Naive B cell (primary cell): ENCODE results near the gene RASL12. TPM values are rescaled to one million over a fixed set of nuclear protein-coding genes. Genes with fewer than 3 reads are reported as not detected.
A peak's percentile ranks its signal among the peaks of the same experiment; 100 is the strongest.
"Not testable (repeated sequence)": the region's sequence is repeated elsewhere in the genome, so short reads cannot be mapped to it uniquely, and the experiment has no call there.

Source experiments
- ATAC-seq, 2 donors: fragments of 150-1000 bp; cut with Tn5 transposase; 2 replicates each; pipeline ENCODE4 v1.10.0; 2021; ENCODE audit warnings: low read depth in 2 of 2, mild to moderate bottlenecking in 2 of 2, moderate library complexity in 2 of 2
- DNase-seq: peaks from one replicate; pipeline ENCODE4 v3.0.0; 2022
- H3K27ac Mint-ChIP-seq, 6 donors: one replicate each; pipeline ENCODE4 v1.8.0; 2020 to 2022; ENCODE audit warnings: mild to moderate bottlenecking in 6 of 6, mixed read lengths in 6 of 6, moderate library complexity in 5 of 6, inconsistent platforms in 2 of 6
- H3K27me3 Mint-ChIP-seq, 3 donors: one replicate each; pipeline ENCODE4 v1.8.0; 2021 to 2022; ENCODE audit warnings: mixed read lengths in 3 of 3, mild to moderate bottlenecking in 1 of 3
- H3K36me3 Mint-ChIP-seq, 2 donors: one replicate each; pipeline ENCODE4 v1.8.0; 2020 to 2022; ENCODE audit warnings: mixed read lengths in 2 of 2, inconsistent platforms in 1 of 2, mild to moderate bottlenecking in 1 of 2
- H3K4me1 Mint-ChIP-seq, 3 donors: one replicate each; pipeline ENCODE4 v1.8.0; 2020 to 2022; ENCODE audit warnings: mixed read lengths in 3 of 3, inconsistent platforms in 1 of 3, mild to moderate bottlenecking in 1 of 3, moderate library complexity in 1 of 3
- H3K4me3 Mint-ChIP-seq, 8 donors: one replicate each; pipeline ENCODE4 v1.8.0; 2020 to 2022; ENCODE audit warnings: mild to moderate bottlenecking in 8 of 8, mixed read lengths in 8 of 8, moderate library complexity in 8 of 8, inconsistent platforms in 2 of 8
- H3K9me3 Mint-ChIP-seq, 7 donors: one replicate each; pipeline ENCODE4 v1.8.0; 2020 to 2022; ENCODE audit warnings: mixed read lengths in 7 of 7, mild to moderate bottlenecking in 5 of 7, inconsistent platforms in 2 of 7, moderate library complexity in 1 of 7
- polyA plus RNA-seq, 6 donors: library from polyadenylated mRNA; unstranded; fragments of 300-500 nt; fragmentation: Illumina TruSeq; gene quantifications; one replicate each; pipeline ENCODE4 v1.2.3, GENCODE V29; 2021; ENCODE audit warnings: low read depth in 6 of 6

RASL12 gene
- polyA plus RNA-seq, 6 donors from 2014 or later: not detected

- DNase-seq: no peak
- Mint-ChIP-seq H3K27me3 (no peaks in the 10 kb centered on the region), H3K27ac (peak overlapping the region in 1 of 6 donors; percentile 90), H3K36me3 (peaks cover 12 to 29% of the 10 kb centered on the region in 2 donors), H3K9me3 (no peaks in the 10 kb centered on the region), H3K4me1 (peaks cover 0 to 5% (median 4%) of the 10 kb centered on the region in 3 donors), H3K4me3 (no peak overlapping the region)
- ATAC-seq: no peak
These were observed 30.0 kb upstream of the RASL12 start for GRCh38 chr15:65097651-65098263.

DNA sequence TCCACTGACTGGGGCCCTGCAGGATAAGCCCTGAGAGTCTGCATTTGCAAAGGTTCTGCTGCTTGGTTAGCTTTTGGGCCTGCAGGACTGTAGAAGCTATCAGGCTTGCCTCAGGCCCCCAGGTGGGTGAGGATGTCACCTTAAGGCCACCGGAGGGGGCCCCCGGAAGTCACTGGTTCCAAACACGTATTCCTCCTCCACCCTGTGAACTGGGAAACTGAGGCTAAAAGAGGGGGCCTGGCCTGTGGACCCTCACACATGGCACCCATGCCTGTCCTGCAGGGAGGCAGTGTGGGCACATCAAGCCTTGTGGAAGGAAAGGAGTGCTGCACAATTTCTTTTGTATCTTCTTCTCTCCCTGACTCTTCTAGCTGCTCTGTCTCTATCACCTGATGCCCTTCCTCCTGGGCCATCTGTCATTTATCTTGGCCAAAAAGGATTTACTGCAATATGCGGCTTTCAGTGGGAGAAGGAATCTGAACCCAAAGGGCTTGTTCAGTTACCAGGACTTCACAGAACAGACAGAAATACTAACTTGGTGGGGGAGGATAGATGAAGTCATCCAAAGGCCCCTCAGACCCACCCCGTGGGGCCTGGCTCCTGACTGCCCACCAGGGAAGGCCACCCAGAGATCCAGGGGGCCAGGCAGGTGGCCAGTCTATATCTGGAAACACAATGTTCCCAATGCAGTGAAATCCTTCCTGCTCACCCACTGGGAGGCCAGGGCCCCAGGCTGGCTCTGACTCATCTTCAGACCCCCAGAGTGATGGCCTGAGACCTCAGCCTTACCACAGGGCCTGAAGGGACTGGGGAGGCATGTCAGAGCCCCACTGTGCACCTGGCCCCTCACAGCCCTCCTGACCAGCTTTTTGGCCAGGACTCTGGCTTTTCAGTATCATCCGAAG is 28.9 kb upstream of the RASL12 start:
- Mint-ChIP-seq H3K27me3 (no peaks in the 10 kb centered on the region), H3K4me3 (no peak overlapping the region), H3K9me3 (no peaks in the 10 kb centered on the region), H3K27ac (no peak overlapping the region), H3K4me1 (peaks cover 0 to 4% (median 3%) of the 10 kb centered on the region in 3 donors), H3K36me3 (peaks cover 12 to 27% of the 10 kb centered on the region in 2 donors)
- DNase-seq: no peak
- no peak for ATAC-seq

DNA sequence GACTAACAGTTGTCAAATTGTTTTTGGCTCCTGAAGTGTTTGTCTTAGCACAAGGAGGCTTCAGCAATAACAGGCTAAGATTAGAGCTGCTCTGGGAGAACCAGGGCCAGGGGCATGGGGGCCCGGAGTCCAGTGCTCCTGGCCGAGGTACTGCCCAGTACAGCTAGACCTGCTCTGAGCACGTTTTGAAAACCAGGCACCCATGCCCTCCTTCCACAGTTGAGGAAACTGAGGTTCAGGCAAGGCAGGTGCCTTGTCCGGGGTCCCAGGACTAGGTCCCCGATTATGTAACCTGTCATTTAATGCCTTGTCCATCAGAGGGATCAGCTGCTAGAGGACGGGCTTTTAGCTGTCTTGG is 27.9 kb upstream of the RASL12 start:
- DNase-seq (no peak), ATAC-seq (no peak)
- Mint-ChIP-seq H3K4me3 (no peak overlapping the region), H3K27ac (no peak overlapping the region), H3K27me3 (no peaks in the 10 kb centered on the region), H3K4me1 (no peaks in the 10 kb centered on the region), H3K36me3 (peaks cover 12 to 20% of the 10 kb centered on the region in 2 donors), H3K9me3 (no peaks in the 10 kb centered on the region)

DNA sequence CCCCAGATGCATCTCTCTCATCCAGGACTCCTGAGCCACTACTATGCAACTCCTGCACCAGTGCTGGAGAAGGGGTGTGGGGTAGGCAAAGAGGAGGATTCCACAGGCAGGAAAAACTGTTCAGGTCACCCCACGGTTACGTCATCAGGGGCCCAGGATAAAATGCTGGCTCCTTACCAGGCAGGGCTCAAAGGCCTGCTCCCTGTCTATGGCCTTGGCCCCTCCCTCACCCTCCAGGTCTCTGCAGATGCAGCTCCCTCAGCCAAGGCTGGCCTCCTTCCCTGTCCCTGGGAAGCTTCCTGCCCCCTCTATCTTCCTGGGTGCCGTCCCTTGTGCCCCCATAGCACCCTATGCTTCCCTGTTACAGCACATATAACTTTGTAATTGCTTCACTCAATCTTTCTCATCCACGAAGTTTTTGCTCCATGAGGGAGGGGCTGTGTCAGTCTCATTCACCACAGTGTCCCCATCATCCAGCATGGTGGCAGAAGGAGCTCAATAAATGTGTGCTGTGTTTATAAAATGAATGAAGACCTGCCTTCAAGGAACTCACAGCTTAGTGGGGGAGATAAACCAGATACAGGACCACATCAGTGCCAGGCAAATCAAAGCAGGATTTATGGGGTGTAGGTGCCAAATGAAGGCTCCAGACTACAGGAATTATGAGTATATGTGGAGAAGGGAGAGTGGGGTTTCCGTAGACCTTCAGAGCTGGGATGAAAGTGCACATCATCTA is 27.4 kb upstream of the RASL12 start:
- H3K27me3 Mint-ChIP-seq: no peaks in the 10 kb centered on the region
- H3K4me3 Mint-ChIP-seq: no peak overlapping the region
- peaks cover 12 to 15% of the 10 kb centered on the region in 2 donors for H3K36me3 Mint-ChIP-seq
- H3K4me1 Mint-ChIP-seq: no peaks in the 10 kb centered on the region
- DNase-seq (no peak), ATAC-seq (no peak)
- H3K9me3 Mint-ChIP-seq: no peaks in the 10 kb centered on the region
- H3K27ac Mint-ChIP-seq: no peak overlapping the region

DNA sequence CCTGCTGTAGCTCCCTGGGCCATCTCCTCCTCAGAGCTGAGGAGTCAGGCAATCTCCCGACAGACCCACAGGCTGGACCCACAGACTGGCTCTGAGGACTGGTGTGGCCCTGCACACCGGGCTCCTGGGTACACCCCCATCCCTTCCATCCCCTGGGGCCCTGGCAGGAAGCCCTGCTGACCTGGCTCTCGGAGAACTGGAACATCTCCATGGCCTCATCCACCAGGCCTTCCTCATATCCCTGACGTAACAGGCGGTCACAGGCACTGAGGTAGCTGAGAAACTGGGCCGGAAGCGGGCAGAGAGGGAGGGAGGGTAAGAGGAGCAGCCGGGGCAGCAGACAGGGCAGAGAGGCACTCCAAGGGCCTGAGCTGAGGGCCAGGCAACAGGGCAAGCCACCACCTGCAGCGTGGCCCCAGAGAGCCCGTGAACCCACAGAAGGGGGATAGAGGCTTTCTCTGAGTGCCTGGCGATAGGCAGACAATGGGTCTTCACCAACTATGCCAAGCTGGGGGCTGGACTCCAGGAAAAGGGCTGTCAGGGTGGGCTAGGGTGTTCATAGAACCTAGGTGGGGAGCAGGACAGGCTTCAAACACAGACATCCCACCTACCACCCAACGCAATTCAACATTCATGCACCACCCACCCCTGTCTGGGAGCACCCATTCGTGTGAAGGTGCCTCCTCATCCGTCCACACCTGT is 26.7 kb upstream of the RASL12 start:
- DNase-seq: no peak
- H3K36me3 Mint-ChIP-seq: peaks cover 12 to 15% of the 10 kb centered on the region in 2 donors
- no peaks in the 10 kb centered on the region for H3K27me3 Mint-ChIP-seq
- no peaks in the 10 kb centered on the region for H3K9me3 Mint-ChIP-seq
- no peak overlapping the region for H3K4me3 Mint-ChIP-seq
- H3K4me1 Mint-ChIP-seq: no peaks in the 10 kb centered on the region
- peak overlapping the region in 2 of 6 donors; percentile 16 to 20 for H3K27ac Mint-ChIP-seq
- no peak for ATAC-seq

GRCh38 chr15:65093793-65094170 is 26.0 kb upstream of the RASL12 start:
- peak overlapping the region in 1 of 6 donors; percentile 16 for H3K27ac Mint-ChIP-seq
- not testable (repeated sequence) for H3K9me3 Mint-ChIP-seq, H3K4me3 Mint-ChIP-seq, H3K4me1 Mint-ChIP-seq, DNase-seq, ATAC-seq, H3K27me3 Mint-ChIP-seq
- peaks cover 10 to 11% of the 10 kb centered on the region in 2 donors for H3K36me3 Mint-ChIP-seq

DNA sequence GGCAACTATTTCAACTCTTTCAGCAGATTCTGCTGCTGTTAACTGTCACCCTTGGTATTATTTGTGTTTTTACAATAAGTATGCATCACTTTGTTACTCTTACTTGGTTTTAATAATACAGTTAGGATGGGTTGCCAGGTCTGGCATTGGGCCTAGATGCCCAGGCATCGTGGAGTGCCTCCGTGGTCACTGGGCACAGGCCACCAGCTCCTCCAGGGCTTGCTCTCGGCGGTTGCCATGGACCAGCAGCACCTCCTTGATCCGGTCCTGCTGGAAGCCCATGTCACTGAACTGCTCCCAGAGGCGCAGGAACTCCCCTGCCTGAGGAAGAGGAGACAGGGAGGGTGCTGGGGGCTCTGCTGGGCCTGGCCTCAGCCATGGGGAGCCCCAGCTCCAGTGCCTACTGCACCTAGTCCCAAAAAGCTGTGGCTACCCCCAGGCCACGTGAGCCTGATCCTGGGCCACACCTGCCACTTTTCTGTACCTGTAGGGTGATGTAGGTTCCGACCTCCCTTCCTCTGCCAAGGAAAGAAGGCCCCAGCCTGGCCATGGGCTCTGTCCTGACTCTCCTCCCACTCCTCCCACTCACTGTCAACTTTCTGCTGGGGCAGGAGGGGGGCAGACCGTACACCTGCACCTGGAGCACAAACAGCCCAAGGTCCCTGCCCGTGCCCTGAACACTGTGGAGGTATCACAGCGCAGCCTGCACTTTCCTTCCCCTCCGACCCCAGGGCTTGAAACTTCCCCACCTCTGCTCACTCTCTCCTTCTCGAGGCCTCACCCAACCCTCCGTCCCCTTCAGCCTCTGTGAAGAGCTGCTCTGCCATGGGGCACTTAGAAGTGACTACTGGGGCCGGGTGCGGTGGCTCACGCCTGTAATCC is 25.4 kb upstream of the RASL12 start:
- Mint-ChIP-seq H3K36me3 (peaks cover 3 to 5% of the 10 kb centered on the region in 2 donors), H3K27ac (no peak overlapping the region), H3K4me3 (no peak overlapping the region), H3K4me1 (no peaks in the 10 kb centered on the region), H3K9me3 (no peaks in the 10 kb centered on the region), H3K27me3 (no peaks in the 10 kb centered on the region)
- DNase-seq: no peak
- no peak for ATAC-seq

DNA sequence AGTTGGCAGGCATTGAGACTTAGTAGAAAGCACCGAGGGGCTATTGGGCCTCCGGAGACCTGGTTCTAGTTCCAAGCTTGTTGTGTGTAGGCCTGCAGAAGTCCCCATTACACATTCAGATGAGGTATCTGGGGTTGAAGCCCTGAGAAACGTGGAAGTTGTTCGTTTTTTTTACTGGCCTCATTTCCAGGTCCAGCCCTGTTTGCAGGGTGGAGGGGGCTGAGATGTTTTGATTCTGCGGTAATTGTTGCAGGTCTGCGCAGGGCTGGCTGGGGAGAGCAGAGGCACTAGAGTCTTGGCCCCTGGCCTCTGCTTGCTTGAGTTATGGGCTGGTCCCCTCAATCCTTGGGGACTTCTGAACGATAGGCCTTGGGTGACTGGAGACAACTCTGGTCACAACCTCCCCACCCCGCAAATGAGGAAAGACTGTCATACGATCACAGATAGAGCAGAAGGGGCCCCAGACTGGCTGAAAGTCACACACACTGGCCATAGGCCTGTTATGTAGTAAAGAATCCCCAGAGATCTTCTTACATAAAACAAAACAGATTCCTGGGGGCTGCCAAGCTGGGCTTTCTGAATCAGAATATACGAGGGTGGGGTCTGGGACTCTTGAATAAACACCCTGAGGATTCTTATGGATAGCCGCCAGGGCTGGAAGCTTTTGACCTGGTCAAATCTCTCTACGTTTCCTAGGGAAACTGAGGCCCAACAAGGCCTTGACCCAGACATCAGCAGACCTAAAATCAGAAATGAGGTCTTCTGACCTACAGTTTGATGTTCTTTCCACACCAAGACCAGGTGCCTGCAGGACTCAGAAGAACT is 24.4 kb upstream of the RASL12 start:
- DNase-seq (no peak), ATAC-seq (no peak)
- Mint-ChIP-seq H3K36me3 (no peaks in the 10 kb centered on the region), H3K27ac (no peak overlapping the region), H3K9me3 (no peaks in the 10 kb centered on the region), H3K27me3 (no peaks in the 10 kb centered on the region), H3K4me1 (no peaks in the 10 kb centered on the region), H3K4me3 (no peak overlapping the region)

- peaks cover 4 to 15% (median 13%) of the 10 kb centered on the region in 3 donors for H3K27me3 Mint-ChIP-seq
- H3K9me3 Mint-ChIP-seq: no peaks in the 10 kb centered on the region
- no peaks in the 10 kb centered on the region for H3K36me3 Mint-ChIP-seq
- DNase-seq: no peak
- no peak for ATAC-seq
- no peak overlapping the region for H3K4me3 Mint-ChIP-seq
- H3K4me1 Mint-ChIP-seq: no peaks in the 10 kb centered on the region
- no peak overlapping the region for H3K27ac Mint-ChIP-seq
These were observed 21.5 kb upstream of the RASL12 start for GRCh38 chr15:65089206-65089824.

- Mint-ChIP-seq H3K27me3 (peaks cover 11 to 21% (median 20%) of the 10 kb centered on the region in 3 donors), H3K4me3 (no peak overlapping the region), H3K36me3 (no peaks in the 10 kb centered on the region), H3K4me1 (no peaks in the 10 kb centered on the region), H3K9me3 (no peaks in the 10 kb centered on the region), H3K27ac (no peak overlapping the region)
- ATAC-seq: no peak
- no peak for DNase-seq
These were observed 20.8 kb upstream of the RASL12 start for GRCh38 chr15:65088643-65089021.

DNA sequence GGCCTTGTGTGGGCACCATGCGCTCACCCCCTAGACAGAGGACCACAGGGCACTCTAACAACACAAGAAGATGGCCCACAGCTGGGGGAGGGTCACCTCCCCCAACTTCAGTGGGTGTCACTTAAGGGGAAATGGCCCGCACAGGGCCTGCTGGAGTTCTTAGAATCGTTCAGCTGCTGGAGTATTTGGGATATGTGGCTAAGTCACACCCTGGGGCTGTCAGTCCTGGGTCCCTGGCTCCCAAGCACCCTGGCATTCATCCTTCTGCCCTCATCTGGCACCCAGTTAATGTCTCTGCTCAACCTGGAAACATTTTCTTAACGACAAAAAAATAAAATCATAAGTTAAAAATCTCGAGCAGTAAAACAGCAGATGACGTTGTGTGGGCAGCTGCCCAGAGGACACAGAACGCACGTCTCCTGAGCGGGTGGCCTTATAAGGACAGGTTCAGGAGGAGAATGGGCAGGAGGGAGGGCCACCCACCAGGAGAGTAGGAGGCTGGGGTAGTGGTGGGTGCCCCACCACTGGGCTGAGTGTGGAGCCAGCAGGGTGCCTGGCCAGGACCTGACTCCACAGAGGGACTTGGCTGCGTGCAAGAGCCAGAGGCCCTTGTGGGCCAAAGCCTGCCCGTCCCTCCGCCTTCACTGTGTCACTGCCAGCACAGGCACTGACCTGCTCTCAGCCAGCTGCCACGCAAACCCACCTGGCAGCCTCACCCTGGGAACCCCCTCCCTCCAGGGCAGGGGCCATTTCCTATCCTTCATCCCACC is 20.3 kb upstream of the RASL12 start:
- Mint-ChIP-seq H3K4me3 (no peak overlapping the region), H3K27me3 (peaks cover 11 to 27% (median 26%) of the 10 kb centered on the region in 3 donors), H3K27ac (peak overlapping the region in 2 of 6 donors; percentile 9 to 16), H3K4me1 (no peaks in the 10 kb centered on the region), H3K9me3 (no peaks in the 10 kb centered on the region), H3K36me3 (no peaks in the 10 kb centered on the region)
- DNase-seq (no peak), ATAC-seq (no peak)
